H9 (cell line): ENCODE data around the gene MPL. TPM values are rescaled to one million over a fixed set of nuclear protein-coding genes. Genes with fewer than 3 reads are reported as not detected.

ENCODE experiments used
- DNase-seq: peaks from one replicate; pipeline ENCODE4 v3.0.0-alpha.2; 2017
- H2AFZ ChIP-seq: one replicate; pipeline ENCODE4 v1.6.1; 2013; ENCODE audit warnings: mild to moderate bottlenecking, low read length, control low read depth, moderate library complexity
- H2AK5ac ChIP-seq: 2 replicates; pipeline ENCODE4 v1.6.1; 2013; ENCODE audit warnings: low read length, control low read depth, mixed read lengths; ENCODE audit not compliant: insufficient read length
- H2BK120ac ChIP-seq: one replicate; pipeline ENCODE4 v1.6.1; 2013; ENCODE audit warnings: low read depth, mild to moderate bottlenecking, low read length, control low read depth, inconsistent platforms; ENCODE audit not compliant: poor library complexity, severe bottlenecking
- H2BK12ac ChIP-seq: 2 replicates; pipeline ENCODE4 v1.6.1; 2013; ENCODE audit warnings: low read length, control low read depth, mixed read lengths, low read depth; ENCODE audit not compliant: insufficient read length
- H2BK15ac ChIP-seq: 2 replicates; pipeline ENCODE4 v1.6.1; 2013; ENCODE audit warnings: low read depth, low read length, control low read depth
- H2BK20ac ChIP-seq: one replicate; pipeline ENCODE4 v1.6.1; 2013; ENCODE audit warnings: low read depth, mild to moderate bottlenecking, low read length, control low read depth, inconsistent platforms; ENCODE audit not compliant: poor library complexity, severe bottlenecking
- H2BK5ac ChIP-seq: 2 replicates; pipeline ENCODE4 v1.6.1; 2013; ENCODE audit warnings: low read length, control low read depth, mixed read lengths; ENCODE audit not compliant: insufficient read length
- H3K14ac ChIP-seq: 2 replicates; pipeline ENCODE4 v1.6.1; 2013; ENCODE audit warnings: low read length, control low read depth; ENCODE audit not compliant: insufficient read depth
- H3K18ac ChIP-seq: 2 replicates; pipeline ENCODE4 v1.6.1; 2013; ENCODE audit warnings: low read depth, mild to moderate bottlenecking, mixed read lengths, low read length, control low read depth; ENCODE audit not compliant: insufficient read length
- H3K23ac ChIP-seq: 2 replicates; pipeline ENCODE4 v1.6.1; 2013; ENCODE audit warnings: low read length, control low read depth, mixed read lengths, low read depth; ENCODE audit not compliant: insufficient read length
- H3K23me2 ChIP-seq: 2 replicates; pipeline ENCODE4 v1.6.1; 2013; ENCODE audit warnings: low read depth, mild to moderate bottlenecking, mixed read lengths, low read length, control low read depth; ENCODE audit not compliant: insufficient read length, poor library complexity, severe bottlenecking
- H3K27ac ChIP-seq: 2 replicates; pipeline ENCODE4 v1.5.1; 2013; ENCODE audit warnings: low read length, control low read depth, mixed read lengths, low read depth; ENCODE audit not compliant: insufficient read length
- H3K27me3 ChIP-seq: 2 replicates; pipeline ENCODE4 v1.6.1; 2013; ENCODE audit warnings: low read length, control low read depth, inconsistent platforms; ENCODE audit not compliant: insufficient read depth
- H3K4ac ChIP-seq: 2 replicates; pipeline ENCODE4 v1.6.1; 2013; ENCODE audit warnings: low read depth, mild to moderate bottlenecking, control low read depth, inconsistent platforms, low read length, moderate library complexity
- H3K4me1 ChIP-seq: 2 replicates; pipeline ENCODE4 v1.6.1; 2013; ENCODE audit warnings: low read length, control low read depth, inconsistent platforms; ENCODE audit not compliant: insufficient read depth
- H3K4me2 ChIP-seq: 2 replicates; pipeline ENCODE4 v1.6.1; 2013; ENCODE audit warnings: low read length, control low read depth, mixed read lengths; ENCODE audit not compliant: insufficient read length, insufficient read depth
- H3K56ac ChIP-seq: 2 replicates; pipeline ENCODE4 v1.6.1; 2013; ENCODE audit warnings: low read depth, mild to moderate bottlenecking, mixed read lengths, low read length, control low read depth; ENCODE audit not compliant: insufficient read length
- H3K79me1 ChIP-seq: 2 replicates; pipeline ENCODE4 v1.6.1; 2013; ENCODE audit warnings: low read depth, mild to moderate bottlenecking, moderate library complexity, low read length, control low read depth, inconsistent platforms; ENCODE audit not compliant: insufficient read depth, poor library complexity, severe bottlenecking
- H3K79me2 ChIP-seq: 2 replicates; pipeline ENCODE4 v1.6.1; 2013; ENCODE audit warnings: low read length, control low read depth, inconsistent platforms; ENCODE audit not compliant: insufficient read depth
- H3K9ac ChIP-seq: 2 replicates; pipeline ENCODE4 v1.6.1; 2013; ENCODE audit warnings: low read length, control low read depth, mixed read lengths; ENCODE audit not compliant: insufficient read length; ENCODE audit errors: extremely low read depth
- H3K9me3 ChIP-seq: one replicate; pipeline ENCODE4 v1.6.1; 2013; ENCODE audit warnings: low read depth, low read length, inconsistent platforms; ENCODE audit not compliant: control insufficient read depth
- H3T11ph ChIP-seq: one replicate; pipeline ENCODE4 v1.6.1; 2013; ENCODE audit warnings: mild to moderate bottlenecking, low read length, control low read depth, inconsistent platforms
- H4K20me1 ChIP-seq: one replicate; pipeline ENCODE4 v1.6.1; 2013; ENCODE audit not compliant: control insufficient read depth, insufficient read length, insufficient read depth
- H4K5ac ChIP-seq: 2 replicates; pipeline ENCODE4 v1.6.1; 2013; ENCODE audit warnings: low read depth, mild to moderate bottlenecking, mixed read lengths, low read length, control low read depth; ENCODE audit not compliant: insufficient read length
- H4K8ac ChIP-seq: replicated peaks from 2 replicates; pipeline ENCODE4 v1.6.1; 2013; ENCODE audit warnings: low read length, control low read depth, mixed read lengths, low read depth; ENCODE audit not compliant: insufficient read length
- H4K91ac ChIP-seq: 2 replicates; pipeline ENCODE4 v1.6.1; 2013; ENCODE audit warnings: low read depth, mild to moderate bottlenecking, moderate library complexity, mixed read lengths, low read length, control low read depth; ENCODE audit not compliant: insufficient read length
- H3K27ac Mint-ChIP-seq, 3 experiments: 2 replicates in 2 of 3; 3 replicates in 1 of 3; pipeline ENCODE4 v1.8.0; 2020 to 2021; ENCODE audit warnings: mixed read lengths in 3 of 3, mild to moderate bottlenecking in 1 of 3, moderate library complexity in 1 of 3
- H3K27me3 Mint-ChIP-seq: 2 replicates; pipeline ENCODE4 v1.8.0; 2021; ENCODE audit warnings: low read depth, mild to moderate bottlenecking, moderate library complexity, mixed read lengths
- H3K36me3 Mint-ChIP-seq, 3 experiments: 2 replicates in 2 of 3; 3 replicates in 1 of 3; pipeline ENCODE4 v1.8.0; 2020 to 2021; ENCODE audit warnings: low read depth in 3 of 3, mixed read lengths in 3 of 3; ENCODE audit not compliant: insufficient read depth in 1 of 3
- H3K4me1 Mint-ChIP-seq, 2 experiments: 2 replicates each; pipeline ENCODE4 v1.8.0; 2020; ENCODE audit warnings: mixed read lengths in 2 of 2
- H3K4me3 Mint-ChIP-seq, 2 experiments: 2 replicates in 1 of 2; 3 replicates in 1 of 2; pipeline ENCODE4 v1.8.0; 2020 to 2021; ENCODE audit warnings: mild to moderate bottlenecking in 2 of 2, mixed read lengths in 2 of 2, moderate library complexity in 1 of 2
- H3K9me3 Mint-ChIP-seq, 2 experiments: 2 replicates in 1 of 2; 3 replicates in 1 of 2; pipeline ENCODE4 v1.8.0; 2020; ENCODE audit warnings: mild to moderate bottlenecking in 2 of 2, mixed read lengths in 2 of 2, moderate library complexity in 1 of 2
- CTCF ChIP-seq: fragments of 200-600 bp; sonication (generic); conservative IDR thresholded peaks from 3 replicates; pipeline ENCODE4 v1.8.0; 2021; ENCODE audit warnings: antibody characterized with exemption, mild to moderate bottlenecking
- WGBS: extraction: QIAGEN DNeasy Blood & Tissue Kit; methylation state at CpG from one replicate; pipeline ENCODE4 v1.1.7; 2013; ENCODE audit warnings: missing lambda C conversion rate, low lambda C conversion rate, mixed read lengths; ENCODE audit not compliant: insufficient read length; ENCODE audit errors: extremely low coverage; 5-methylcytosine and 5-hydroxymethylcytosine counted together
- total RNA-seq: library from RNA; stranded (reverse); gene quantifications from 2 replicates; pipeline ENCODE4 v1.2.1, GENCODE V29; 2021

MPL gene
- total RNA-seq, 1 experiment from 2014 or later, result not detected

GRCh38 chr1:43358121-43358745, 20.6 kb downstream of the MPL start:
- Histone ChIP-seq H3K4me1 (peaks cover 6% of the 10 kb centered on the region; the same call in 1 of the 2 replicates), H2AFZ (no peak overlapping the region), H4K5ac (no peak overlapping the region), H3K23me2 (peaks cover 5% of the 10 kb centered on the region), H3K14ac (peak overlapping the region; percentile 89), H3K9ac (peak overlapping the region; percentile 86), H3K56ac (no peak overlapping the region), H4K8ac (no peak overlapping the region), H2BK15ac (no peak overlapping the region), H3K9me3 (no peaks in the 10 kb centered on the region), H4K20me1 (no peaks in the 10 kb centered on the region), H3K4ac (no peak overlapping the region), H3T11ph (no peak overlapping the region), H3K27me3 (no peaks in the 10 kb centered on the region), H2BK20ac (no peak overlapping the region), H2AK5ac (no peak overlapping the region), H4K91ac (no peak overlapping the region), H3K4me2 (peak overlapping the region; percentile 70), H3K79me2 (peaks cover 15% of the 10 kb centered on the region; the same call in 1 of the 2 replicates), H3K18ac (peak overlapping the region; percentile 81), H3K27ac (peak overlapping the region; percentile 8), H2BK12ac (no peak overlapping the region), H2BK120ac (no peak overlapping the region), H3K79me1 (peaks cover 14% of the 10 kb centered on the region), H2BK5ac (peak overlapping the region; percentile 4), H3K23ac (no peak overlapping the region)
- WGBS, result no CpG with 5 or more reads among the region's 33 CpGs
- TF ChIP-seq CTCF, result peak; percentile 74
- Mint-ChIP-seq H3K4me1 (peaks cover 29 to 30% of the 10 kb centered on the region in 2 experiments), H3K9me3 (no peaks in the 10 kb centered on the region; a peak in 2 of 5 replicates), H3K4me3 (peak overlapping the region; percentile 91 to 92), H3K36me3 (peaks cover 36 to 50% (median 39%) of the 10 kb centered on the region in 3 experiments), H3K27ac (peak overlapping the region; percentile 99), H3K27me3 (no peaks in the 10 kb centered on the region; the same call in 1 of the 2 replicates)
- peak; percentile 58 for DNase-seq
